ENCODE measurements around the gene HEBP1. TPM values are rescaled to one million over a fixed set of nuclear protein-coding genes. Genes with fewer than 3 reads are reported as not detected.

Gene HEBP1, protein sequence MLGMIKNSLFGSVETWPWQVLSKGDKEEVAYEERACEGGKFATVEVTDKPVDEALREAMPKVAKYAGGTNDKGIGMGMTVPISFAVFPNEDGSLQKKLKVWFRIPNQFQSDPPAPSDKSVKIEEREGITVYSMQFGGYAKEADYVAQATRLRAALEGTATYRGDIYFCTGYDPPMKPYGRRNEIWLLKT
- 29.0 and 34.5 TPM in 2 replicates for total RNA-seq

GRCh38 chr12:12999959-13000615, at the start of gene HEBP1:
Gene HEBP1, minus strand, starts transcription at chr12:13000265. Its CDS starts 151 bp downstream, at chr12:13000114.

GRCh38 chr12:13044002-13044905, 44.2 kb upstream of the HEBP1 start, which contains the start of gene FAM234B:
Gene FAM234B, plus strand, starts transcription at chr12:13044381. Its CDS starts 23 bp downstream, at chr12:13044404.

GRCh38 chr12:12952036-12952435, 48.0 kb downstream of the HEBP1 start, which contains the start of gene GPRC5D:
Gene GPRC5D, minus strand, starts transcription at chr12:12952170. Its CDS starts 1,786 bp downstream, at chr12:12950384.

Other genes with a start within 250 kb of the HEBP1 start
- gene APOLD1, start 214.6 kb downstream of the HEBP1 start, total RNA-seq = 80.7 and 97.2 TPM in 2 replicates
- gene DDX47, start 186.9 kb downstream of the HEBP1 start, total RNA-seq = 42.8 and 53.1 TPM in 2 replicates
- 0.60 and 1.4 TPM in 2 replicates for gene GPRC5A, start 108.7 kb downstream of the HEBP1 start, total RNA-seq
- not detected in 2 replicates for gene GPRC5D, start 48.1 kb downstream of the HEBP1 start, total RNA-seq
- gene FAM234B, start 44.1 kb upstream of the HEBP1 start, total RNA-seq = 11.4 and 11.5 TPM in 2 replicates
- not detected in 2 replicates for gene GSG1, start 103.4 kb upstream of the HEBP1 start, total RNA-seq
- gene EMP1, start 196.5 kb upstream of the HEBP1 start, total RNA-seq = 121 and 125 TPM in 2 replicates

Measured in dermis lymphatic vessel endothelial cell (primary cell).